GM23248 (cell line): ENCODE results near the gene TYW1. TPM values are rescaled to one million over a fixed set of nuclear protein-coding genes. Genes with fewer than 3 reads are reported as not detected.
"Not testable (repeated sequence)": the region's sequence is repeated elsewhere in the genome, so short reads cannot be mapped to it uniquely, and the experiment has no call there.

Experiments used
- DNase-seq: peaks from one replicate; pipeline ENCODE4 v3.0.0-alpha.2; 2015
- H2AFZ ChIP-seq: fragments of 200-600 bp; sonication (generic); 2 replicates; pipeline ENCODE4 v1.6.1; 2016; ENCODE audit warnings: antibody characterized with exemption
- H3F3A ChIP-seq: fragments of 200-600 bp; sonication (generic); 2 replicates; pipeline ENCODE4 v1.6.1; 2016; ENCODE audit warnings: mild to moderate bottlenecking, antibody characterized with exemption, mixed run types; ENCODE audit not compliant: insufficient read depth
- H3K27ac ChIP-seq: fragments of 200-600 bp; sonication (generic); 2 replicates; pipeline ENCODE4 v1.5.1; 2016; ENCODE audit warnings: mild to moderate bottlenecking
- H3K27me3 ChIP-seq: fragments of 200-600 bp; sonication (generic); replicated peaks from 2 replicates; pipeline ENCODE4 v1.6.1; 2016; ENCODE audit warnings: mild to moderate bottlenecking; ENCODE audit not compliant: insufficient read depth
- H3K36me3 ChIP-seq: fragments of 200-600 bp; sonication (generic); 2 replicates; pipeline ENCODE4 v1.6.1; 2016; ENCODE audit warnings: low read depth, mild to moderate bottlenecking
- H3K4me1 ChIP-seq: fragments of 200-600 bp; sonication (generic); 2 replicates; pipeline ENCODE4 v1.6.1; 2016; ENCODE audit warnings: mild to moderate bottlenecking; ENCODE audit not compliant: insufficient read depth
- H3K4me2 ChIP-seq: fragments of 200-600 bp; sonication (generic); one replicate; pipeline ENCODE4 v1.6.1; 2016; ENCODE audit warnings: mild to moderate bottlenecking; ENCODE audit not compliant: unreplicated experiment
- H3K4me3 ChIP-seq: fragments of 200-600 bp; sonication (generic); 2 replicates; pipeline ENCODE4 v1.5.1; 2016; ENCODE audit warnings: mild to moderate bottlenecking
- H3K79me2 ChIP-seq: fragments of 200-600 bp; sonication (generic); 2 replicates; pipeline ENCODE4 v1.6.1; 2016; ENCODE audit warnings: mild to moderate bottlenecking; ENCODE audit not compliant: insufficient read depth
- H3K9ac ChIP-seq: fragments of 200-600 bp; sonication (generic); 2 replicates; pipeline ENCODE4 v1.6.1; 2016; ENCODE audit warnings: mild to moderate bottlenecking
- H3K9me2 ChIP-seq: fragments of 200-600 bp; sonication (generic); 2 replicates; pipeline ENCODE4 v1.6.1; 2016; ENCODE audit warnings: mixed run types, mild to moderate bottlenecking, moderate library complexity; ENCODE audit not compliant: insufficient read depth
- H3K9me3 ChIP-seq: fragments of 200-600 bp; sonication (generic); one replicate; pipeline ENCODE4 v1.6.1; 2017; ENCODE audit warnings: low read depth
- H4K20me1 ChIP-seq: fragments of 200-600 bp; sonication (generic); 2 replicates; pipeline ENCODE4 v1.6.0; 2016; ENCODE audit not compliant: insufficient read depth
- EZH2 ChIP-seq: fragments of 200-600 bp; sonication (generic); IDR thresholded peaks from 2 replicates; pipeline ENCODE4 v1.6.1; 2018; ENCODE audit warnings: antibody characterized with exemption, mild to moderate bottlenecking; ENCODE audit not compliant: insufficient read depth, poor library complexity, severe bottlenecking
- EZH2phosphoT487 ChIP-seq: fragments of 200-600 bp; sonication (generic); IDR thresholded peaks from 2 replicates; pipeline ENCODE4 v1.6.1; 2018; ENCODE audit warnings: antibody characterized with exemption, moderate library complexity, mild to moderate bottlenecking, low read depth; ENCODE audit not compliant: insufficient read depth
- WGBS, 2 experiments: methylation state at CpG; one replicate each; pipeline ENCODE4 v1.1.6; 2015 to 2017; ENCODE audit warnings: low lambda C conversion rate in 2 of 2, low coverage in 1 of 2; ENCODE audit errors: missing lambda C conversion rate in 2 of 2; 5-methylcytosine and 5-hydroxymethylcytosine counted together
- in situ Hi-C: fragments of 300-500 bp; cut with MboI; formaldehyde crosslinking; loops from 2 replicates; pipeline ENCODE4 v1.15.0; 2020
- polyA plus RNA-seq: library from polyadenylated mRNA; unstranded; fragments of >200 nt; fragmentation: Nextera tagmentation; extraction: Ambion mirVana; gene quantifications from 2 replicates; pipeline ENCODE4 v1.2.1, GENCODE V29; 2016
- total RNA-seq: library from RNA; depleted of rRNA; stranded (reverse); fragments of >200 nt; shearing (Covaris generic); gene quantifications from 2 replicates; pipeline ENCODE4 v1.2.3, GENCODE V29; 2014; rRNA removed

Gene TYW1, protein sequence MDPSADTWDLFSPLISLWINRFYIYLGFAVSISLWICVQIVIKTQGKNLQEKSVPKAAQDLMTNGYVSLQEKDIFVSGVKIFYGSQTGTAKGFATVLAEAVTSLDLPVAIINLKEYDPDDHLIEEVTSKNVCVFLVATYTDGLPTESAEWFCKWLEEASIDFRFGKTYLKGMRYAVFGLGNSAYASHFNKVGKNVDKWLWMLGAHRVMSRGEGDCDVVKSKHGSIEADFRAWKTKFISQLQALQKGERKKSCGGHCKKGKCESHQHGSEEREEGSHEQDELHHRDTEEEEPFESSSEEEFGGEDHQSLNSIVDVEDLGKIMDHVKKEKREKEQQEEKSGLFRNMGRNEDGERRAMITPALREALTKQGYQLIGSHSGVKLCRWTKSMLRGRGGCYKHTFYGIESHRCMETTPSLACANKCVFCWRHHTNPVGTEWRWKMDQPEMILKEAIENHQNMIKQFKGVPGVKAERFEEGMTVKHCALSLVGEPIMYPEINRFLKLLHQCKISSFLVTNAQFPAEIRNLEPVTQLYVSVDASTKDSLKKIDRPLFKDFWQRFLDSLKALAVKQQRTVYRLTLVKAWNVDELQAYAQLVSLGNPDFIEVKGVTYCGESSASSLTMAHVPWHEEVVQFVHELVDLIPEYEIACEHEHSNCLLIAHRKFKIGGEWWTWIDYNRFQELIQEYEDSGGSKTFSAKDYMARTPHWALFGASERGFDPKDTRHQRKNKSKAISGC
- 11.1 and 62.0 TPM in 2 replicates for total RNA-seq
- 13.8 and 14.7 TPM in 2 replicates for polyA plus RNA-seq

GRCh38 chr7:66996444-66997191, at the start of gene TYW1:
Gene TYW1, plus strand, starts transcription at chr7:66996833. Its CDS starts 146 bp downstream, at chr7:66996979.
- WGBS, 2 experiments = 0 to 1% methylated on average over 42 to 44 of the region's 44 CpGs
- H3K27ac ChIP-seq = peak within 1 kb of the TSS; percentile 73
- H2AFZ ChIP-seq = peak within 1 kb of the TSS; percentile 90
- H3K36me3 ChIP-seq = peaks cover 20% of the 10 kb centered on the region
- peak; percentile 97 for DNase-seq
- in situ Hi-C loops, H3K27me3 ChIP-seq, H3K9me2 ChIP-seq, H3F3A ChIP-seq, H4K20me1 ChIP-seq, H3K9me3 ChIP-seq: not testable (repeated sequence)
- peak within 1 kb of the TSS; percentile 93 for H3K4me3 ChIP-seq
- peaks cover 12% of the 10 kb centered on the region for H3K4me1 ChIP-seq
- peak within 1 kb of the TSS; percentile 91 for H3K9ac ChIP-seq
- H3K4me2 ChIP-seq = peak within 1 kb of the TSS; percentile 96
- peaks cover 54% of the 10 kb centered on the region for H3K79me2 ChIP-seq

DNA sequence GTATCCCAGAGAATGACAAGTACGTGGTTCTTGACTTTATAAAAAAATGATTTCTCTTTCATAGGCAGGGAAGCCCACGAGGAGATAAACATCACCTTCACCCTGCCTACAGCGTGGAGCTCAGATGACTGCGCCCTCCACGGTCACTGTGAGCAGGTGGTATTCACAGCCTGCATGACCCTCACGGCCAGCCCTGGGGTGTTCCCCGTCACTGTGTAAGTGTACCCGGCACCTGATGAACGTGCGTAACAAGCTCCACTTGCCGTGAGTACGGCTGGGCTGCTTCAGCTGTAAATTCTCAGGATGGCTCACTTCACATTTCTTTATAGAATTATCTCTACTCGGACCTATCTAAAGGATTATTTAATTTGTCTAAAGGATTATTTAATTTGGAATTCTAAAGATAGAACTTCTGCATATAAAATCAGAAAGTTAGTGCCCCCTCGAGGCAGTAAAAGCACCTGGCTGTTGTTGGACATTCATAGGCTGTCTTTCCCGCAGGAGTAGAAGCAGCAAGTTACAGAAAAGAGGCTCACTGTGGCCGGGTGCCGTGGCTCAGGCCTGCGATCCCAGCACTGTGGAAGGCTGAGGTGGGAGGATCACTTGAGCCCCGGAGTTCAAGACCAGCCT, 48.0 kb upstream of the TYW1 start:
- Histone ChIP-seq H2AFZ (no peak overlapping the region), H3K9ac (no peak overlapping the region), H3K27me3 (no peaks in the 10 kb centered on the region), H3F3A (peaks cover 4% of the 10 kb centered on the region; the same call in 1 of the 2 replicates), H3K4me1 (peaks cover 10% of the 10 kb centered on the region), H3K36me3 (peaks cover 27% of the 10 kb centered on the region), H3K4me2 (no peak overlapping the region), H3K27ac (no peak overlapping the region), H3K4me3 (no peak overlapping the region), H3K9me2 (no peaks in the 10 kb centered on the region), H3K79me2 (peaks cover 34% of the 10 kb centered on the region), H4K20me1 (no peaks in the 10 kb centered on the region), H3K9me3 (no peaks in the 10 kb centered on the region)
- TF ChIP-seq EZH2 = no peak
- TF ChIP-seq EZH2phosphoT487 = no peak
- in situ Hi-C loops = no loop called here
- no peak for DNase-seq
- 90 to 94% methylated on average over 19 of the region's 19 CpGs for WGBS, 2 experiments

- H3K36me3 ChIP-seq = peaks cover 22% of the 10 kb centered on the region
- no peaks in the 10 kb centered on the region for H3K27me3 ChIP-seq
- peaks cover 17% of the 10 kb centered on the region; the same call in 1 of the 2 replicates for H3K79me2 ChIP-seq
- in situ Hi-C loops = no loop called here
- H3K9ac ChIP-seq = no peak overlapping the region
- no peak overlapping the region for H3K27ac ChIP-seq
- WGBS, 2 experiments = 73 to 82% methylated on average over 3 of the region's 3 CpGs
- H3K4me3 ChIP-seq = no peak overlapping the region
- no peak overlapping the region for H3K4me2 ChIP-seq
- H4K20me1 ChIP-seq = no peaks in the 10 kb centered on the region
- H2AFZ ChIP-seq = no peak overlapping the region
- no peaks in the 10 kb centered on the region for H3K9me3 ChIP-seq
- no peak for DNase-seq
- TF ChIP-seq EZH2 = no peak
- TF ChIP-seq EZH2phosphoT487 = no peak
- H3K4me1 ChIP-seq = peaks cover 10% of the 10 kb centered on the region
- no peaks in the 10 kb centered on the region for H3K9me2 ChIP-seq
- H3F3A ChIP-seq = peaks cover 4% of the 10 kb centered on the region; the same call in 1 of the 2 replicates
These were observed 46.3 kb upstream of the TYW1 start for GRCh38 chr7:66950311-66950710.

- Histone ChIP-seq H3K27ac (no peak overlapping the region), H3K9me2 (no peaks in the 10 kb centered on the region), H3F3A (peaks cover 4% of the 10 kb centered on the region; the same call in 1 of the 2 replicates), H3K4me3 (no peak overlapping the region), H3K79me2 (peaks cover 13% of the 10 kb centered on the region; the same call in 1 of the 2 replicates), H3K27me3 (no peaks in the 10 kb centered on the region), H3K36me3 (peaks cover 26% of the 10 kb centered on the region), H4K20me1 (no peaks in the 10 kb centered on the region), H2AFZ (no peak overlapping the region), H3K9me3 (no peaks in the 10 kb centered on the region), H3K4me1 (peaks cover 10% of the 10 kb centered on the region), H3K4me2 (no peak overlapping the region), H3K9ac (no peak overlapping the region)
- in situ Hi-C loops = no loop called here
- TF ChIP-seq EZH2phosphoT487 (no peak), EZH2 (no peak)
- peak; percentile 48 for DNase-seq
- WGBS, 2 experiments = 78 to 82% methylated on average over 8 of the region's 8 CpGs
These were observed 45.9 kb upstream of the TYW1 start for GRCh38 chr7:66950763-66951162.
